Measurements from ENCODE around the gene SLC8B1.

GRCh38 chr12:113292547-113292946 lies 42.4 kb downstream of the SLC8B1 start:
- TF ChIP-seq CTCF (IDR thresholded peaks at IDR 0.05) (no peak), POLR2A (IDR thresholded peaks at IDR 0.05) (no peak)
